GM18909 (cell line): ENCODE results near the gene BUD31.
"Not testable (repeated sequence)": the region's sequence is repeated elsewhere in the genome, so short reads cannot be mapped to it uniquely, and the experiment has no call there.

Experiments
- ATAC-seq: cut with Tn5 transposase; IDR thresholded peaks from one replicate; pipeline ENCODE4 v1.9.1; 2021; ENCODE audit warnings: mild to moderate bottlenecking; ENCODE audit not compliant: unreplicated experiment, poor library complexity

Gene BUD31

DNA sequence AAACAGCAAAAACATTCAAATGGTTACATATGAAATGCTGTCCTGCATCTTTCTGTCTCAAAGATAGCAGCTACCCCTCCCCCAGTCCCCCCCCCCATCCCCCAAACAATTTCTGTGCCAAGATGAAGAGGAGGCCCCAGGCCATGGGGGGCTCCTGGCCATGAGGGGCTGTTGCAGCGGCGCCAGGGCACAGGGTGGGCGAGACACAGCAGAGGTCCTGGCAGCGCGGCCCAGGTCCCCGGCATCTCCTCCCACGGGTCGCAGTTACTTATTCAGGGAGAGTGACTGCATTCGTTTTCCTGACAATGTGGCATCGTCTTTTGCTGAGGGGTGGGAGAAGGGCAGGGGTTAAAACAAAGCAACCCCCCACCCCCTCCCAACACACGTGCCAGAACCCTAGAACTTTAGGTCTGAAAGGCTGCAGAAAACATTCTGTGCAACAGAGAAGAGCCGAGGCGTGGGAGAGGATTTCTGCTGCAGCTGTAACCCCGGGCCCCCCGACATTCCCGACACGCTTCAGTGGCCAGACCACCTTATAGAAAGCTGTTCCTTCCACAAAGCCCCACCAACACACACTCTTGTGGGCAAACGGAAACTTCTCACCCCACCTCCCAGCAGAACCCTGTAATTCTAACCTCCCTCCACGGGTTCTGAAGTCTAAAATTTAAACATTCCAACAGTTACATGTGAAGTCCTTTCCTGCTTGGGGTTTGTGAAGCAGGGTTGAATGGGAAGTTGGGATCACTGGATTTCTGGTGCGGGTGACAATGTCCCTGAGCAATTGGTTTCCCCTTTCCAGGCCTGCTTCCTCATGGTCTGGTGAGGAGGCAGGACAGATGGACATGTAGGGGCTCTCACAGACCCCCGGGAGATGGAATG, 12.1 kb upstream of the BUD31 start:
- no peak for ATAC-seq

GRCh38 chr7:99397297-99397983, 11.3 kb upstream of the BUD31 start:
- no peak for ATAC-seq

GRCh38 chr7:99398891-99399445, 9.8 kb upstream of the BUD31 start:
- no peak for ATAC-seq

DNA sequence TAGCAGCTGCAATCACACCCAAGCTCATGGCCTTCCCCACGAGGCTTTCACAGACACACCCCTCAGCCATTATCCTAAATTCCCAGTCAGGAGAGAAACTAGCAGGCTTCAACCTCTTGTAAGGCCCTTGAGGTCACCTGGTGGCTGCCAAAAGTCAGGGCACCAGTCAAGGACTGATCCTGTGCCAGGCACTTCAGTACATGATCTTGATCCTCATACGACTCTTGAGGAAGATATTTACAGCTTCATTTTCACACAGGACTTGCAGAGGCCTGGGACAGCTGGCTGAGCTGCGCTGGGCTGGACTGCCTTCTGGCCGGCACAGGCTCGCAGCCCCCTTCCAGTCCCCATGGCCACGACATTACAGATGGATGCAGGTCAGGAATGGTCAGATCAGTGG, 9.2 kb upstream of the BUD31 start:
- no peak for ATAC-seq

DNA sequence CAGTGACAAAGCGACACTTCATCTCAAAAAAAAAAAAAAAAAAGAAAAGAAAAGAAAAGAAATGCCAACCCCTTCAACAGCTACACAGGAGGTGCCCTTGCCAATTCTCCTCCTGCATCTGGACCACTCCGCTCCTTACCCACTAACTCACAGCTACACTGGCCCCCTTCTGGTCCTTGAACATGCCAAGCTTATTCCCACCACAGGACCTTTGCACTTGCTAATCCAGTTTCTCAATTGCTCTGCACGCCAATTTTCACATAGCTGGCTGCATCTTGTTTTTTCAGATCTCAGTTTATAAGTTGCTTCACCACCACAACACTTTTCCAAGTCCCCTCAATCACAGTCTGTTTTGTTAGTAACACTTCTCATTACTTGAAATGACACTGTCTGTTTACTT, 5.9 kb upstream of the BUD31 start:
- ATAC-seq = no peak

DNA sequence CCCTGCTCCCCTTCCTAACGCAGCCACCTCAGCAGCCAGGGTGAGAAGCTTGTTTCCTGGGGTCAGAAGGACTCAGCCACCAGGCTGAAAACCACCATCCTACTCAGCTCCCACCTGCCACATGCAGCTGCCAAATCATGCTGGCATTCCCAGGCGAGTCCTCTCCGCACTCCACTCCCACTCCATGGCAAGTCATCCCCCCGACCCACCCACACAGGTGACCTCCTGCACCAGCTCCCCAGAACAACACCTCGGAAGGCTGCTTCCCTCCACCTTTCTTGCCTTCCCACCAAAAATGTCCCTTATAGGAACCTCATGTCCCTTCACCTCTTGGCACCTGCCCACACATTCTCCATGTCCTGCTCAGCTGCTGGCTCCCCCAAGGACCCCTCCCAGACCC, 5.0 kb upstream of the BUD31 start:
- ATAC-seq = no peak

- ATAC-seq = no peak
These were observed 4.4 kb upstream of the BUD31 start for GRCh38 chr7:99404235-99404976.

- ATAC-seq = no peak
These were observed 3.8 kb upstream of the BUD31 start for GRCh38 chr7:99404977-99405320.

GRCh38 chr7:99406557-99406956, 2.2 kb upstream of the BUD31 start:
- no peak for ATAC-seq

- peak; percentile 4 for ATAC-seq
These were observed 844 bp upstream of the BUD31 start for GRCh38 chr7:99407872-99408378.

- ATAC-seq = peak; percentile 5
These were observed 413 bp downstream of the BUD31 start for GRCh38 chr7:99409192-99409572.

- no peak for ATAC-seq
These were observed 1.0 kb downstream of the BUD31 start for GRCh38 chr7:99409806-99410205.

- no peak for ATAC-seq
These were observed 1.9 kb downstream of the BUD31 start for GRCh38 chr7:99410635-99411034.

DNA sequence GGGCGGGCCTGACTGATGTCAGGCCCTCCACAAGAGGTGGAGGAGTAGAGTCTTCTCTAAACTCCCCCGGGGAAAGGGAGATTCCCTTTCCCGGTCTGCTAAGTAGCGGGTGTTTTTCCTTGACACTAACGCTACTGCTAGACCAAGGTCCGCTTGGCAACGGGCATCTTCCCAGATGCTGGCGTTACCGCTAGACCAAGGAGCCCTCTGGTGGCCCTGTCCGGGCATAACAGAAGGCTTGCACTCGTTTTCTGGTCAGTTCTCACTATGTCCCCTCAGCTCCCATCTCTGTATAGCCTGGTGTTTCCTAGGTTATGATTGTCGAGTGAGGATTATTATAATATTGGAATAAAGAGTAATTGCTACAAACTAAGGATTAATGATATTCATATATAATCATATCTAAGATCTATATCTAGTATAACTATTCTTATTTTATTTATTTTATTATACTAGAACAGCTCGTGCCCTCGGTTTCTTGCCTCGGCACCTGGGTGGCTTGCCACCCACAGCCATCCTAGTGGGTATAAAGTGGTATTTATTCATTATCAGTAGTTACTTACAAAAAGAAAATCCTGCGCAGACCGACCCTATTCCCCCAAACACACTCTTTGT, 6.9 kb downstream of the BUD31 start:
- not testable (repeated sequence) for ATAC-seq

DNA sequence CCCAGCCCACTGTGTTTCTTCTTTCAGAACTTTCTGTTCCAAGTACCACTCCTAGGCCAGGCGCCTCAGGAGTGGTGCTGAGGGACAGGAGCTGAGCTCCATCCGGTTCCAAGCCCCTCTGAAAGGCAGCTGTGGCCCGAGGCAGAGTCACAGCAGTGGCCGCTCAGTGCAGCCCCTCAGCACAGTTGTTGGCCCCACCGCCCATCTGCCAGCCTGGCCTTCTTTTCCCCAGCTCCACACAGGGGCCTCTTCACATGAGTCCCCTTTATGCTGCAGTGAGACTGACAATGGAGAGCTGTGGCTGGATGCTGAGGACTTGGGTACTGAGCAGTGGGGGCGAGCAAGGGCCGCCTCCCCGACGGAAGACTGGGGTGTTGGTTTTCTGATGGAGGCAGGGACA, 9.5 kb downstream of the BUD31 start:
- no peak for ATAC-seq

GRCh38 chr7:99419323-99420021, 10.7 kb downstream of the BUD31 start:
- ATAC-seq = no peak

GRCh38 chr7:99420213-99420612, 11.4 kb downstream of the BUD31 start:
- ATAC-seq = no peak

GRCh38 chr7:99420986-99421385, 12.2 kb downstream of the BUD31 start:
- ATAC-seq = no peak

DNA sequence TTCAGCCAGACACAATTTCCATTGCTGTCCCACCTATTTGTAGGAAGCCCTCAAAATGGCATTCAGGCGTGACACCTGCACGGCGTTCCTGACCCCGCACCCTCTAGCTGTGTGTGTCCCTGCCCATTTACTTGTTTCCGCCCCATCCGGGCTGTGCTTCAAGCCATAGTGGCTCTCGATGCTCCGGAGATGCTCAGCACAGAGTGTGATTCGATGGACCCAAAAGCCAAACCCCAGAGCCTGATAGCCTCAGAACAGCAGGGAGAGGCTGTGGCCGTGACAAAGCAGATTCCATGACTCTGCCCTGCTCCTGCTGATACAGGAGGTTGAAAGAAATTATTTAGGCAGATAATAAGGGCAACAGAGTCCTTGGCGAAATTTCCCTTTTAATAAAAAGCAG, 13.4 kb downstream of the BUD31 start:
- no peak for ATAC-seq

DNA sequence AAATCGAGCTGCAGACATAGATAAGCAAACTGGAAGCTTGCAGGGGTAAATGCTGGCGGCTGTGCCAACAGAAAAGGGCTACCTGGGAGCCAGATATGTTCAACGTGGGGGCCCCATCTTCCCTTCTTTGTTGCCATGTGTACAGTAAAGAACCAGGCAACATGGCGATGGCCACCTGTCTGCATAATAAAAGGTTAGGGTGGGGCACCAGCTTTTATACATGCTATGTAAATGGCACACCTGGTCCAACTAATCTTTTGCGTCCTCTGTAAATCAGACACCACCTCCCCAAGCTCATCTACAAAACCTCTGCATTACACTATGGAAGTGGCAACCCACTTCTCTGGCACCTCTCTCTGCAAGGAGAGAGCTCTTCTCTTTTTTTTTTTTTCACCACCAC, 13.9 kb downstream of the BUD31 start:
- ATAC-seq = no peak
